ENCODE measurements around the gene BTAF1.

Gene BTAF1

DNA sequence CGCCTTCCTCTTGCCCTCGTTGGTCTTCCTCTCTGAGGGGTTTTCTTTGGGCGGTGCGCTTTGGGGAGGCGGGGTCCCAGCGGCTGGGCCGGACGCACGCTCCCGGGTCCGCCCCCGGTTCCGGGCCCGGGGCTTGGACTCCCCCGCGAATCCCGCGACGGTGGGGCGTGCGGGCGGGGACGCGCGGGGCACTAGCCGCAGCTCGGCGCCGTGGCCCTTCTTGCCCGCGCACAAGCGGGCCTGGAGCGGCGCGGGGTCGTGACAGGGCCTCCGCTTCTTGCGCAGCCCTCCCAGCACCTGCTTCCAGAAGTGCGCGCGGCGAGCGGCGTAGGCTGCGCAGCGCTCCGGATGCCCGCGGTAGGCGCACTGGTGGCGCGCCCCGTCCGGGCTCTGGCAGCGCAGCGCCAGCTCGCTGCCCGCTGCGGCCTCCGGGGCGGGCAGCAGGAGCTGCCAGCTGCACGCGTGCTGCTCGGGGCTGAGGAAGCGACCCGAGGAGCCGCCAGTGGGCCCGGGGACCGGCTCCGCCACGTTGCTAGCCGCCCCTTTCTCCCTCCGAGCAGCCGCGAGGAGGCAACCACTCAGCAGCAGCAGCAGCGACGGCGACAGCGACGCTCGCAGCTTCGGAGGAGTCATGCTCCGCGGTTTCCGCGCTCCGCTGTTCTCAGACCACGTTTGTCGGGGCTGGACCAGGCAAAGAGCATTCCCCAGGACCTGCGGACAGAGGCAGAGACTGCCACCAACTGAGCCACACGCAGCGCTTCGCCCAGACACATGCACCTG, 15.0 kb upstream of the BTAF1 start:
- peak; percentile 33 to 89 (median 52) for DNase-seq

DNA sequence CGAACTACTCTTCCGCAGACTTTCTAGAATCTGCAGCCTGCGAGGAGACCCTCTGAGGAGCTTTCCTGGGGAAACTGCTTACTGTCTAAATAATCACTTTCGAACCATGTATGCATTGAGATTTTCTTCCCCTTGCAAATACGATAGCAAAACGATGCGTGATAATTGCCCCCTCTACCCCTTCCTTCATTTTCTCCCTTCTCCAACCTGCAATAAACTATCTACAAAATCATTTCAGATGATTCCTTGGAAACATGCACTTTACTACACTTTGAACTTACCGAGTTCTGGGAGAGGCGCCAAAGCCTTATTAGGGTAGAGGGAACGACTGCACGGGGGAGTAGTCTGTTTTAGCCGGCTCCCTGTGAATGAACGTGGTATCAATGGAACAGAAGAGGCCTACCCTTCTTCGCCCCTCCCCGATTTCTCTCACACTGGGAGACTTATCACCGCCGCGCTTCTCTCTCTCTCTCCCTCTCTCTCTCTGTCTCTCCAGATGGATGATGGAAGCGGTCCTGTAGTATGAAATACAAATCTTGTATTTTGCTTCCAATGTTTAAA, 14.4 kb upstream of the BTAF1 start, which contains the start of gene FGFBP3:
TSS of gene FGFBP3 (minus strand) at position 370 of the 561 bp plus-strand sequence. CDS start 517 bp downstream, outside the sequence.
- peak in 1 of 5 experiments; percentile 61 for DNase-seq

DNA sequence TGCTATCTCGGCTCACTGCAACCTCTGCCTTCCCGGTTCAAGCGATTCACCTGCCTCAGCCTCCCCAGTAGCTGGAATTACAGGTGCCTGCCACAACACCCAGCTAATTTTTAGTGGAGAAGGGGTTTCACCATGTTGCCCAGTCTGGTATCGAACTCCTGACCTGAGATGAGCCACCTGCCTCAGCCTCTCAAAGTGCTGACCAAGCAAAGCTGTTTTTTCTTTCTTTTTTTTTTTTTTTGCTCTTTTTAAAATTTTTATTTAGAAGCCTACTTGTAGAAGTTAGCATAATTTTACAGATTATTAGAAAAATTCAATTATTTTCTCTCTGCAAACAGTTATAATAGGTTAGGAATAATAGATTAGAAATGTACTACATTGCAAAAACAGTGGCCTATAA, 13.1 kb upstream of the BTAF1 start:
- DNase-seq: no peak

DNA sequence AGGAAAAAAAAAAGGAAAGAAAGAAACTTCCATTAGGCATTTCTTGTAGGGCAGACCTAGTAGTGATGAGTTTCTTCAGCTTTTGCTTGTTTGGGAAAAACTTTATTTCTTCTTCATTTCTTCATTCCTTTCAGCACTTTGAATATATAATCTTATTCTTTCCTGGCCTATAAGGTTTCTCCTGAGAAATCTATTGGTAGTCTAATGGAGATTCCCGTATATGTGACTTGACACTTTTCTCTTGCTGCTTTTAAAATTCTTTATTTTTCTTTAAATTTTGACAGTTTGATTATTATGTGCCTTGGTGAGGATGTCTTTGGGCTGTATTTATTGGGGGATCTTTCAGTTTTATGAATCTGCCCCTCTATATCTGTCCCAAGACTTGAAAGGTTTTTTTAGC, 3.9 kb upstream of the BTAF1 start:
- DNase-seq: no peak

DNA sequence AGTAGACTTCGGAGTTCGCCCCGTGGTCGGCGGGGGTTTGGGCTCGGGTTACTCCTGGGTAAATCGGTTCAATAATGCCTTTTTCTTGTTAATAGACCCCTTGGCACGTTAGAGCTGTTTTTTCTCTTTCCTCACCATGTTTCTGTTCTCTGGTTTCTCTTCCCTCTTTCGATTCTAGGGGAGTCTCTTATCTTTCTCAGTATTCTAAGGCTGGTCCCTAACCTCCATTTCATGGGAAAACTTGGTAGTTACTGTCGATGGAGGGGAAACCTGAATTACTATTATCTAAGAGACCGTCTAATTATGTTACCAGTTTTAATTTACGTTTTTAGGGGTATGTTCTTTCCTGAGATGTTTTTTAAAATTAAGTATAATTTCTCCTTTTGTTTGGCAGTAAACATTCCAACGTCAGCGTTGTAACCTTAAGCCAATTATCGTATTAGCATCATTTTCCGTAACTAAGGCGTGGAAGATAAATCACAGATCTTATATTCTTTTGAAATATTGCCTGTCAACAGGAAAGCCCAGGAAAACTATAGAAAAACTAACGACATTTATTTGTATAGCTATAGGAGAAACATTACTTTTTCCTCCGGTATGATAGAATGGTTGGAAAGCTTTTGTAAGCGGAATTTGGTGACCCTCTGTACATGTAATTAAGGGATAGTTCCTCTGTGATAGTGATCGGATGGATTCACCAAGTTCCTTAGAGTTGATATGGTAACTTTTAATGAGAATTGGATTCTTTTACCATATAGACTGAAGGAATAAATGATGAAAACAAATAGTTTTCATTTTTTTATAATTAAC, 847 bp downstream of the BTAF1 start:
- DNase-seq: no peak

DNA sequence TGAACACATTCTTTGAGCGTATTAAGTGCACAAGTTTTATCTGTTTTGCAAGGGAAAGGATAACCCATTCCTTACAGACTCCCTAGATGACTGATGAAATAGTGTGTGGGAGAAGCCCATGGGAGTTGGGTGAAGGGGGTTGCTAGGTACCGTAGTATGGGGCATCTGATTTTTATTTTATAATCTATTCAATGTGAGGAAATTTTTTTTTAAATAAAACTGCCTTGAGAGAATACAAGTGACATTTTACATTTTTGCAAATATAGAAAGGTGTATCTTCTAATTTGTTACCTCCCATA, 1.4 kb downstream of the BTAF1 start:
- DNase-seq: no peak

DNA sequence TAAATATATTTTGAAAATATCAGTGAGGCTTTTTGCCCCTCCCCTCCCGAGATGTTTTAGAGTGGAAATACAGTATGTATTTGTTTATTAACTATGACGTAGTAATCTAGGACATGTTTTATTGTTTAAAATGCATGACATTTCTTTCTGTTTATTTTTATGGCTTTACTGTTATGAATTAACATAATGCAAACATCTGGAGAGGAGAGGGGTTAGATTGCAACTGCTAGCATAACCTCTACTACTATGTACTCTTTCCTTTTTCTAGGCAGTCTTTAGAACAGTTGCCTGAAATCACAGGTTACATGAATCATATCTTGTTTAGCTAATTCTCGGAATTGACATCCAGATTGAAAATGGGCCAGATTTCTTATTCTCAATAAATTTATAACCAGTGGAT, 7.4 kb downstream of the BTAF1 start:
- no peak for DNase-seq

DNA sequence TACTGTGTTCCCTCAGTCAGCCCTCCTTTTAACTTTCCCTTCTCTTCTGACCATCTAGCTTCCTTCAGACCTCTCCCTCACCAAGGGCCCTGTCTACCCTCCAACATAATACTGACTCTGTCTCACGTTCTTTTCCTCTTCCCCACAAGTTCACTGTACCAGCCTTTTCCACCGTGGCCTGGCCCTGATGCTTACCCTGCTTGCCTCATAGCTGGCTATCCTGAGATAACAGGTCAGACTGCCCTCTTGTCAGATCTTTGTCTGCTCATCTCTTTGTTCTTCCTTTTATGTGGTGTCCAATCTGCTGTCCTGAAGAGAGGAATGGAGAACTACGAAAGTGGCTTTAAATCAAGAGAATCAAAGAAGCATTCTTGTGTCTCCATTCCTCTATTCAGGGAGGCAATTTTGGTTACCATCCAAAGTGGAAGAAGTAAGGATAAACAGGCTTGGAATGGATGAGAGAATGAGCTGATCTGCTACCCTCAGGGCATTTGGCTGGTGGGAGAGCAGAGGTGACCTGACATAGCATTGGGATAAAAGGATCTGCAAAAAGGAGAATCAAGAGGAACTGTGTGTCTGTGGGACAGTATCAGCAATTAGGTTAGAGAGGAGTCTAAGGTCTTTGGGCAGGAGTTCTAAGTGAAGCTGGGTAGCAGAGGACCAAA, 8.1 kb downstream of the BTAF1 start:
- DNase-seq: no peak

DNA sequence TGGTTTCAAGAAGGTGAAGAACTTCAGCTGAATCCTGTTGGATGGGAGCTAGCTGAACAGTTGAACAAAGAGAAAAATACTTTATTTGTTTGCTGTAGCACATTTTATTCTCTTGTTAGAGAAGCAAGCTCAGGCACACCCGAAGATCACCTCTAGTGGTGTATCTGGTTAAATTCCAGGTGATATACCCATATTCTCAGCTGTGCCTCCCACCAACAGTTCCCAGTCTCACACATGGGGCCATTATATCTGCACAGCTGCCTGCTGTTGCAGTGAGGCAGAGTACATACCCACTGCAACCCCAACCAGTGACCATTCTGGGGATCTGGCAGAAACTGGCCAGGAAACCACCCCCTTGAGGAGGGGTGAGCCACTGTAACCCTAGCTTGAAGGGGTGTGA, 9.2 kb downstream of the BTAF1 start:
- DNase-seq: no peak

DNA sequence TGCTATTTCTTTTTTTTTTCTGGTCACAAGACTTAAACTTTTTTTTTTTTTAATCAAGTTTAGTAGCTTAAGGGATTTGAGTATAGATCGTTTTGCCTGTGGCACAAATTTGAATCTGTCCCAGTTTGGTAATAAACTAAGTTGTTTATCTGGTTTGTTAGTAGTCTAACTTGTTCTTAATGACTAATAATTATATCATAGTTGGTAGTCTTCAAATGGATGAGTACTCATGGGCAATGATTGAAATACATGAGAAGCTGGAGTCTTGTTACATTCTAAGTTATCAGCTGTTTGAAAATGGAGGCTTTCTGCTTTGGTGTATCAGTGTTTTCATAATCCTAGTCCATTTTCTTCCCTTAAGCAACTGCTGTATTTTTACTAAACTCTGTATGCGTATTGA, 12.3 kb downstream of the BTAF1 start:
- no peak for DNase-seq

DNA sequence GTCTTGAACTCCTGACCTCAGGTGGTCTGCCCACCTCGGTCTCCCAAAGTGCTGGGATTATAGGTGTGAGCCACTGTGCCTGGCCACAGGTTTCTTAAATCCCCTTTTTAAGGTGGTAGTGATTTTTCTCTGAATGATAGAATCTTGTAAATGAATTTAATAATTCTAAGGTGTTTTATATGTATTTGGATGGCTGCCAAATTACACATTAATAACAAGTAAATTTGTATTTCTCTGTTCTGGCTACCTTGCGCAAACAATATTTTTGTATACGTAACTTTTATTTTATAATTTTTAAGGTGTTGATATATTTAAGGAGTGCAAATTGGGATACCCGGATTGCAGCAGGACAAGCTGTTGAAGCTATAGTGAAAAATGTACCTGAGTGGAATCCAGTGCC, 16.1 kb downstream of the BTAF1 start:
- DNase-seq: no peak

DNA sequence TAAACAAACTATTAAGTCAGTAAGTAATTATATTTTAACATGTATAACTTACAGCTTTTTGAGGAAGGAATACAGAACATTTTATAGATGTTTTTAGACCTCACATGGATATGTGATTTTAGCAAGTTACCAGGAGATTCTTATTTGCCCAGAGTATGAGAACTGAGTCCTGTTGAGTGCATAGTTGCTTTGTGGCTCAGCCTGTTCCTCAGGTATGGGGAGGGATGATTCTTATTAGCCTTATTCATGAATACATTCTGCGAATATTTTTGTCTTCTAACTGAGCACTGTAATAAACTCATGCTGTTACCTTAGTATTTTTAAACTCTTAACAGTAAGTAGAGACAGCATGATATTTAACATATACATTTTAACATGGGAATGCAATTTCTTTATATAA, 17.9 kb downstream of the BTAF1 start:
- no peak for DNase-seq

DNA sequence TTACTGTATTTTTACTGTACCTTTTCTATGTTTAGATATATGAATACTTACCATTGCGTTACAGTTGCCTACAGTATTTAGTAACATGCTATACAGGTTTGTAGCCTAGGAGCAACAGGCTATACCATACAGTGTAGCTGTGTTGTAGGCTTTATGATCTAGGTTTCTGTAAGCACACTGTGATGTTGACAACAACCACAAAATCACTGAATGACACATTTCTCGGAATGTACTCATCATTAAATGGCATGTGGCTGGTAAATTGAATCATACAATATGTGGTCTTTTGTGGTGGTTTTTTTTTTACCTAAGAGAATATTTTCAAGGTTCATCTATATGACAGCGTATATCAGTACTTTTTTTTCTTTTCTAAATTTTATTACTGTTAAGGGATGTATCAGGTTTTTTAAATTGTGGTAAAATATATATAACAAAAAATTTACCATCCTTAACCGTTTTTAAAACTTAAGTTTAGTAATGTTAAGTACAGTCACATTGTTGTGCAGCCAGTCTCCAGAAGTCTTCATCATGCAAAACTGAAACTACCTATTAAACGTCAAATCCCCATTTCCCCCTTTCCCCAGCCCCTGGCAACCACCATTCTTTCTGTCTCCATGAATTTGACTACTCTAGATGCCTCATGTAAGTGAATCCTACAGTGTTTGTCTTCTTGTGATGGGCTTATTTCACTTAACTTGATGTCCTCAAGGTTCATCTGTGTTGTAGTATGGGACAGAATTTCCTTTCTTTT, 21.5 kb downstream of the BTAF1 start:
- peak in 1 of 5 experiments; percentile 96 for DNase-seq

DNA sequence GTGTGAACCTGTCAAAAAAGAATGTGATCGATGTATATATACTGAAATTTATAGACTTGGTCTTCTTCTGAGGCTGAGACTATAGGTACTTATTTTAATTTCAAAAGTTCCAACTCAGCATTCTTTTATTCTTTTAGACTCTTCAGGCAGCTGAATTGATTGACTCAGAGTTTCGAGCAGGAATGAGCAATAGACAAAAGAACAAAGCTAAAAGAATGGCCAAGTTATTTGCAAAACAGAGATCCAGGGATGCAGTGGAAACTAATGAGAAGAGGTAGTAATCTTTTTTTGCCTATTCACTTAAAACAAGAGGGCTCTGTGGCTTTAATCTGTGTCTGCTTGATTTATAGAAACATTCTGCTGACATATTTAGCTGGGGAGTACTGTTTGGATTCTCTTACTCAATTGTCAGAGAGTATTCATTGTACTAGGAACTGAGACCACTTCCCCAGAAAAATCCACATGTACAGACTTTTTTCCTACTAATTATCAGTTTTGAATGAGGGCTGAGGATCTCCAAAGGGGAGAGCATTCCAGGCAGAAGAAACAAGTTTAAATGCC, 30.1 kb downstream of the BTAF1 start:
- DNase-seq: no peak

DNA sequence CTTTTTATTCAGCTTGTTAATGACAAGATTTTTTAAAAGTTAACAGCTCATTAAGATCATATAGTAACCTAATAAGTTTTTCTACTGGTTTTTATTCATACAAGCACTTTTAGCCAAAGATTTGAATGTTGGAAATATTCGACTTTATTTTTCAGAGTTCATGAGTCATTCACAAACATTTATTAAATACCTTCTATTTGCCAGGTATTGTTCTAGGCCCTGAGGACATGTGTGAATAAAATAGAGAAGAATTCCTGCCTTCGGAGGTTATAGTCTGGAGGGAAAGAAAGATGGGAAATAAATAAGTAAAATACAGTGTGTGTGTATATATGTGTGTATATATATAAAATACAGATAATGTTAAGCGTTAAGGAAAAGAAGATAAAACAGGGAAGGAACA, 31.5 kb downstream of the BTAF1 start:
- no peak for DNase-seq

DNA sequence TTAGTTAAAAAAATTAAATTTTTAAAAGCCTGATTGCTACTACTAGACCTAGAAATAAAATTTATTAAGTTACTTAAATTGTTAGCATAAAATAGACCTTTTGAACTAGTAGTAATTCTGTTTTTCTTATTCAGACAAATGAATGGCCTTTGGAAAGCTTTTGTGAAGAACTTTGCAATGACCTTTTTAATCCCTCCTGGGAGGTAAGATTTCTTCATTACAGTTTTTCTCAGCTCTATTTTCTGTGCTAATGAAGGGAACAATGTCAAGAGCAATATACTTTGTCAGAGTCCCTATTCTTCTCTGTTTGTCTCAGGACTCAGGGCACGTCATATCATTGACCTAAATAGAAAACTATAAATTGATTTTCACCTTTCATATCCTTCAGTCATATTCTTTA, 33.5 kb downstream of the BTAF1 start:
- DNase-seq: no peak

DNA sequence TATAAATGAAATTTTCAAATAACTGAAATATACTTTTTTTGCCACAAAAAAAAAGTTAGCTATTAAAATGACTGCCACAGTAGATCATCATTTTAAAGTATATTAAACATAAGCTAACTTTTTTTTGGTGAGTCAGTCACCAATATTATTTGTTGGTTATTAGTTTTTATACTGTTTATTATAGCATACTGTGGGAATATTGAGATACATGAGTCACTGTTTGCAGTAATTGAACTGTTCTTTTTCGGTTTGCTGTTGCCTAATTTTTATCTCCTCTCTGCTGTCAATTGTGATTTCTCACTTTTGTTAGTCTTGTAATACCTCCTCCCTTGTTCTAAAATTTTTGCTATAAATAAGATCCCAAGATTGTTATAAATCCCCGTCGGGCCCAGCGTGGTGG, 45.7 kb downstream of the BTAF1 start:
- no peak for DNase-seq

DNA sequence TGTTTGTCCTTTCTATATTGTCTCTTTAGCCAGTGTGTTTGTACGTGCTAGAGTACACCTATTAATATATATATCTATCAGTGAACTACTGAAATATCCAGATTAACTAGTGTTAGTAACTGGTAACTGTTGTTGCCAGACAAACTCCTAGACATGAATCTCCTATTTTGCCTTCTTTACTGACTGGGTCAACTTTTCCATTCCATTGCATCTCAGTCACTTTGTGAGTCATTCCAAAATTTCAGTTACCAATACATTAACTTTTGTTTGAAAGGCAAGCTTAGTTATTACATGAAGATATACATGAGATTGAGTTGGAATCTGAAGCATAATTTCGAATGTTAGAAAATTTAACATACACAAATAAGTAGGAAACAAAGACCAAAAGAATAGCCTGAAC, 51.4 kb downstream of the BTAF1 start:
- DNase-seq: no peak

DNA sequence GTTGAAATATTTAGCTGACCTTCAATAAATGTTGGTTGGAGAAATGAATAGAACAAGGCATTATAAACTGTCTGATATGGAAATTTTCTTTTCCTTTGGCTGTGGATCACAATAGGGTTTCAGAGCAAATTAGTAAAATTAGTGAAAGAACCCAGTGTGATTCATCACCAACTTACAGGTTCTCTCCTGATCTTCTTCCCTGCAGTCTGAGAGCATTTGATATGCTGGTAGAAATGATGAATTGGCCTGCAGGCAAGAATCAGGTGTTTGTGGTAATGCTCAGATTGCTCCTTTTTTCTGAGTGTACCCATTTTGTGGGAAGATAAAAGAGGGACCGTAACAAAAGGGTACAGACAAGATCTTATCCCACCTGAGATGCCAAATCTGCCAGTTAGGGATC, 51.9 kb downstream of the BTAF1 start:
- no peak for DNase-seq

DNA sequence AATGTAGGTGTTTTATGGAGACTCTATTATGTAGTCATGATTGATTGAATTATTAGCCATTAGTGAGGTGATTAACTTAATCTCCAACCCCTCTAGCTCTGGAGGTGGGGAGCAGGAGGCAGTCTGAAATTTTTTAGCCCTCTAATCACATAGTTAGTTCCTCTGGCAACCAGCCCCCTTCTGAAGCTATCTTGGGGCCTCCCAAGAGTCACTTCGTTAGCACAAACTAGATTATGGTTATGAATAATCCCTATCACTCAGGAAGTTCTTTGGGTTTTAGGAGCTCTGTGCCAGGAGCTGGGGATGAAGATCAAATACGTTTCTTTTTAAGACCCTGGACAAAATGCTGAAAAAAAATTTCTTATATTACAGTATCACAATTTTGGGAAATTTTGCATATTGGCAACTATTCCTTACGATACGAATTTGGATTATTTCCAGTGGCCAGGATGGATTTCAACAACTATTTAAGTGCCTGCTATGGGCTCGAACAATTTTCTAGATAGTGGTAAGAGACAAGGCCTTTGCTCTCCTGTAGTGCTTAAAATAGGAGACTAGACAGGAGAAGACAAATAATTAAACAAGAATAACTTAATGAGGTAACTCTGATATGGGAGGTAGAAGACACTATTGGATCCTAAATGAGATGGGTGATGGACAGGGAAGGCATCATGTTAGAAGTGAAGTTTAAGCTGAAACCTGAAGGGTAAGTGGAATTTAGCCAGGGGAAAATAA, 52.9 kb downstream of the BTAF1 start:
- no peak for DNase-seq

DNA sequence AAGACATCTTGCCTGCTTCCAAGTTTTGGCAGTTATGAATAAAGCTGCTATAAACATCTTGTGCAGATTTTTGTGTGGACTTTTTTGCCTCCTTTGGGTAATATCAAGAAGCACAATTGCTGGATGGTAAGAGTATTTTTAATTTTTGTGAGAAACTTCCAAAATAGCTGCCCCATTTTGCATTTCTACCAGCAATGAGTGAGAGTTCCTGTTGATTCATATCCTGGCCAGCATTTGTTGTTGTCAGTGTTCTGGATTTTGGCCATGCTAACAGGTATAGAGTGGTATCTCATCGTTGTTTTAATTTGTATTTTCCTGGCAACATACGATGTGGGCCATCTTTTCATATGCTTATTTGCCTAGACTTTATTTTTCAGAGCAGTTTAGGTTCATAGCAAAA, 53.9 kb downstream of the BTAF1 start:
- DNase-seq: no peak

DNA sequence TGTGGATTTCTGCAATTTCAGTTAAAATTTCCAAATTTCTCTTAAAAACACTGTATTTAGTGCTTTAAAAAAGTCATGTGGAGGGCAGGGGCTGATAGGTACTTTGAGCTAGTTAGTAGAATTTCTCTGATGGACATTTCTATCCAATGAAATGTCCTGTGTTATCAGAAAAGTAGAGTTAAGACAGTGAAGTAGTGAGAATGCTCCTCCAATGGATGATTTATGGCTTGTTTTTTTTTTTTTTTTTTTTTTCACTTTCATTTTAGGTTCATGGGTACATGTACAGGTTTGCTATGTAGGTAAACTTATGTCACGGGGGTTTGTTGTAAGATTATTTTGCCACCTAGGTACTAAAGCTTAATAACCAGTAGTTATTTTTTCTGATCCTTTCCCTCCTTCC, 55.0 kb downstream of the BTAF1 start:
- DNase-seq: no peak
